GM12878 (cell line): Measurements from ENCODE around the gene ESRP2. TPM values are rescaled to one million over a fixed set of nuclear protein-coding genes. Genes with fewer than 3 reads are reported as not detected.

ENCODE experiments used
- CHD2 ChIP-seq: IDR thresholded peaks from 2 replicates; pipeline ENCODE4 v1.6.1; 2011; ENCODE audit warnings: low read depth, low read length, improper control_type of control experiment, borderline replicate concordance
- DPF2 ChIP-seq: fragments of 450-650 bp; IDR thresholded peaks from 2 replicates; pipeline ENCODE4 v1.6.1; 2017; ENCODE audit warnings: mild to moderate bottlenecking
- EED ChIP-seq: sonication (generic); IDR thresholded peaks from 2 replicates; pipeline ENCODE4 v1.6.1; 2016; ENCODE audit warnings: antibody characterized with exemption, low read depth
- GATAD2B ChIP-seq: fragments of 450-650 bp; conservative IDR thresholded peaks from 2 replicates; pipeline ENCODE4 v1.6.1; 2017; ENCODE audit warnings: low read depth, mild to moderate bottlenecking, moderate library complexity
- MYB ChIP-seq: fragments of 150-350 bp; IDR thresholded peaks from 2 replicates; pipeline ENCODE4 v1.6.1; 2014; ENCODE audit warnings: mild to moderate bottlenecking, low read depth, low read length, borderline replicate concordance
- NFYB ChIP-seq: IDR thresholded peaks from 2 replicates; pipeline ENCODE4 v1.6.1; 2011; ENCODE audit warnings: low read depth, mild to moderate bottlenecking, low read length, improper control_type of control experiment, moderate library complexity; ENCODE audit not compliant: insufficient read depth
- POLR2AphosphoS5 ChIP-seq: IDR thresholded peaks from 2 replicates; pipeline ENCODE4 v1.6.1; 2011; ENCODE audit warnings: mild to moderate bottlenecking, low read length, inconsistent platforms
- RCOR1 ChIP-seq: conservative IDR thresholded peaks from 2 replicates; pipeline ENCODE4 v1.6.1; 2012; ENCODE audit warnings: low read depth, low read length, improper control_type of control experiment
- SIN3A ChIP-seq: IDR thresholded peaks from 2 replicates; pipeline ENCODE4 v1.6.1; 2012; ENCODE audit warnings: low read depth, low read length, improper control_type of control experiment
- SMAD1 ChIP-seq: fragments of 450-650 bp; IDR thresholded peaks from 2 replicates; pipeline ENCODE4 v1.6.1; 2018; ENCODE audit warnings: mild to moderate bottlenecking, low read depth; ENCODE audit not compliant: partially characterized antibody
- USF1 ChIP-seq: IDR thresholded peaks from 2 replicates; pipeline ENCODE4 v1.6.1; 2011; ENCODE audit warnings: borderline replicate concordance, low read depth, mild to moderate bottlenecking, moderate library complexity, mixed read lengths, low read length; ENCODE audit not compliant: insufficient read depth; ENCODE audit errors: extremely low read length
- USF2 ChIP-seq: IDR thresholded peaks from 2 replicates; pipeline ENCODE4 v1.6.1; 2011; ENCODE audit warnings: low read depth, low read length, improper control_type of control experiment, borderline replicate concordance
- polyA plus RNA-seq, 11 experiments: library from polyadenylated mRNA; depleted of rRNA in 4 of 11; unstranded in 6 of 11; stranded (reverse) in 5 of 11; fragments of >200 nt; fragmentation: Nextera tagmentation in 4 of 11; fragmentation: Illumina TruSeq in 1 of 11; extraction: Ambion mirVana in 4 of 11; extraction: Trizol in 1 of 11; gene quantifications; 1 replicate in 1 of 11; 2 replicates in 10 of 11; pipeline versions ENCODE4 v1.2.1 to v1.2.3, GENCODE V29; 2011 to 2016; ENCODE audit warnings: inconsistent platforms in 2 of 11, missing spikeins in 2 of 11, low read depth in 1 of 11
- total RNA-seq, 4 experiments: library from RNA; depleted of rRNA in 3 of 4; stranded (reverse); fragments of >200 nt in 3 of 4; fragmentation: Illumina TruSeq in 1 of 4; extraction: Trizol in 1 of 4; gene quantifications; 2 replicates each; pipeline versions ENCODE4 v1.2.1 to v1.2.3, GENCODE V29; 2013 to 2021
- TF ChIP-seq, protein P1 (sequence below): fragments of 450-650 bp; formaldehyde crosslinking; IDR thresholded peaks from 2 replicates; pipeline ENCODE4 v1.5.0; 2022; ENCODE audit warnings: mild to moderate bottlenecking, missing genetic modification characterization
- TF ChIP-seq, protein P2 (sequence below): fragments of 450-650 bp; conservative IDR thresholded peaks from 2 replicates; pipeline ENCODE4 v1.6.1; 2017; ENCODE audit warnings: mild to moderate bottlenecking, moderate library complexity
- TF ChIP-seq, protein P3 (sequence below): fragments of 450-650 bp; IDR thresholded peaks from 2 replicates; pipeline ENCODE4 v1.6.1; 2018; ENCODE audit warnings: borderline replicate concordance, mild to moderate bottlenecking; ENCODE audit not compliant: partially characterized antibody
- TF ChIP-seq, protein P4 (sequence below): fragments of 450-650 bp; IDR thresholded peaks from 2 replicates; pipeline ENCODE4 v1.6.1; 2014; ENCODE audit warnings: mild to moderate bottlenecking

ESRP2 gene
- total and polyA plus RNA-seq, 10 of the 15 experiments (the other 5 are each of a cell fraction or from before 2014, with no cell fraction given), result 0.04 to 0.64 (median 0.08) TPM; not detected in 3

GRCh38 chr16:68237243-68238028, 1.5 kb upstream of the ESRP2 start (continued):
- no peak for TF ChIP-seq SMAD1
- TF ChIP-seq MYB, result no peak
- TF ChIP-seq, protein P1, sequence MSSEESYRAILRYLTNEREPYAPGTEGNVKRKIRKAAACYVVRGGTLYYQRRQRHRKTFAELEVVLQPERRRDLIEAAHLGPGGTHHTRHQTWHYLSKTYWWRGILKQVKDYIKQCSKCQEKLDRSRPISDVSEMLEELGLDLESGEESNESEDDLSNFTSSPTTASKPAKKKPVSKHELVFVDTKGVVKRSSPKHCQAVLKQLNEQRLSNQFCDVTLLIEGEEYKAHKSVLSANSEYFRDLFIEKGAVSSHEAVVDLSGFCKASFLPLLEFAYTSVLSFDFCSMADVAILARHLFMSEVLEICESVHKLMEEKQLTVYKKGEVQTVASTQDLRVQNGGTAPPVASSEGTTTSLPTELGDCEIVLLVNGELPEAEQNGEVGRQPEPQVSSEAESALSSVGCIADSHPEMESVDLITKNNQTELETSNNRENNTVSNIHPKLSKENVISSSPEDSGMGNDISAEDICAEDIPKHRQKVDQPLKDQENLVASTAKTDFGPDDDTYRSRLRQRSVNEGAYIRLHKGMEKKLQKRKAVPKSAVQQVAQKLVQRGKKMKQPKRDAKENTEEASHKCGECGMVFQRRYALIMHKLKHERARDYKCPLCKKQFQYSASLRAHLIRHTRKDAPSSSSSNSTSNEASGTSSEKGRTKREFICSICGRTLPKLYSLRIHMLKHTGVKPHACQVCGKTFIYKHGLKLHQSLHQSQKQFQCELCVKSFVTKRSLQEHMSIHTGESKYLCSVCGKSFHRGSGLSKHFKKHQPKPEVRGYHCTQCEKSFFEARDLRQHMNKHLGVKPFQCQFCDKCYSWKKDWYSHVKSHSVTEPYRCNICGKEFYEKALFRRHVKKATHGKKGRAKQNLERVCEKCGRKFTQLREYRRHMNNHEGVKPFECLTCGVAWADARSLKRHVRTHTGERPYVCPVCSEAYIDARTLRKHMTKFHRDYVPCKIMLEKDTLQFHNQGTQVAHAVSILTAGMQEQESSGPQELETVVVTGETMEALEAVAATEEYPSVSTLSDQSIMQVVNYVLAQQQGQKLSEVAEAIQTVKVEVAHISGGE, result no peak
- no peak for TF ChIP-seq GATAD2B
- peak; percentile 22 for TF ChIP-seq EED
- 0 out of 2 replicates have a peak, but pooled peaks have one; percentile 57 for TF ChIP-seq DPF2
- no peak for TF ChIP-seq RCOR1
- TF ChIP-seq USF1, result no peak
- no peak for TF ChIP-seq USF2
- TF ChIP-seq, protein P2, sequence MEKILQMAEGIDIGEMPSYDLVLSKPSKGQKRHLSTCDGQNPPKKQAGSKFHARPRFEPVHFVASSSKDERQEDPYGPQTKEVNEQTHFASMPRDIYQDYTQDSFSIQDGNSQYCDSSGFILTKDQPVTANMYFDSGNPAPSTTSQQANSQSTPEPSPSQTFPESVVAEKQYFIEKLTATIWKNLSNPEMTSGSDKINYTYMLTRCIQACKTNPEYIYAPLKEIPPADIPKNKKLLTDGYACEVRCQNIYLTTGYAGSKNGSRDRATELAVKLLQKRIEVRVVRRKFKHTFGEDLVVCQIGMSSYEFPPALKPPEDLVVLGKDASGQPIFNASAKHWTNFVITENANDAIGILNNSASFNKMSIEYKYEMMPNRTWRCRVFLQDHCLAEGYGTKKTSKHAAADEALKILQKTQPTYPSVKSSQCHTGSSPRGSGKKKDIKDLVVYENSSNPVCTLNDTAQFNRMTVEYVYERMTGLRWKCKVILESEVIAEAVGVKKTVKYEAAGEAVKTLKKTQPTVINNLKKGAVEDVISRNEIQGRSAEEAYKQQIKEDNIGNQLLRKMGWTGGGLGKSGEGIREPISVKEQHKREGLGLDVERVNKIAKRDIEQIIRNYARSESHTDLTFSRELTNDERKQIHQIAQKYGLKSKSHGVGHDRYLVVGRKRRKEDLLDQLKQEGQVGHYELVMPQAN, result 0 out of 2 replicates have a peak, but pooled peaks have one; percentile 27
- 0 out of 2 replicates have a peak, but pooled peaks have one; percentile 7 for TF ChIP-seq SIN3A
- peak; percentile 63; the same call in 1 of the 2 replicates for TF ChIP-seq CHD2
- peak; percentile 57 for TF ChIP-seq POLR2AphosphoS5
- TF ChIP-seq NFYB, result peak; percentile 55; the same call in 1 of the 2 replicates
- TF ChIP-seq, protein P3, sequence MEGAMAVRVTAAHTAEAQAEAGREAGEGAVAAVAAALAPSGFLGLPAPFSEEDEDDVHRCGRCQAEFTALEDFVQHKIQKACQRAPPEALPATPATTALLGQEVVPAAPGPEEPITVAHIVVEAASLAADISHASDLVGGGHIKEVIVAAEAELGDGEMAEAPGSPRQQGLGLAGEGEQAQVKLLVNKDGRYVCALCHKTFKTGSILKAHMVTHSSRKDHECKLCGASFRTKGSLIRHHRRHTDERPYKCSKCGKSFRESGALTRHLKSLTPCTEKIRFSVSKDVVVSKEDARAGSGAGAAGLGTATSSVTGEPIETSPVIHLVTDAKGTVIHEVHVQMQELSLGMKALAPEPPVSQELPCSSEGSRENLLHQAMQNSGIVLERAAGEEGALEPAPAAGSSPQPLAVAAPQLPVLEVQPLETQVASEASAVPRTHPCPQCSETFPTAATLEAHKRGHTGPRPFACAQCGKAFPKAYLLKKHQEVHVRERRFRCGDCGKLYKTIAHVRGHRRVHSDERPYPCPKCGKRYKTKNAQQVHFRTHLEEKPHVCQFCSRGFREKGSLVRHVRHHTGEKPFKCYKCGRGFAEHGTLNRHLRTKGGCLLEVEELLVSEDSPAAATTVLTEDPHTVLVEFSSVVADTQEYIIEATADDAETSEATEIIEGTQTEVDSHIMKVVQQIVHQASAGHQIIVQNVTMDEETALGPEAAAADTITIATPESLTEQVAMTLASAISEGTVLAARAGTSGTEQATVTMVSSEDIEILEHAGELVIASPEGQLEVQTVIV, result no peak
- TF ChIP-seq, protein P4, sequence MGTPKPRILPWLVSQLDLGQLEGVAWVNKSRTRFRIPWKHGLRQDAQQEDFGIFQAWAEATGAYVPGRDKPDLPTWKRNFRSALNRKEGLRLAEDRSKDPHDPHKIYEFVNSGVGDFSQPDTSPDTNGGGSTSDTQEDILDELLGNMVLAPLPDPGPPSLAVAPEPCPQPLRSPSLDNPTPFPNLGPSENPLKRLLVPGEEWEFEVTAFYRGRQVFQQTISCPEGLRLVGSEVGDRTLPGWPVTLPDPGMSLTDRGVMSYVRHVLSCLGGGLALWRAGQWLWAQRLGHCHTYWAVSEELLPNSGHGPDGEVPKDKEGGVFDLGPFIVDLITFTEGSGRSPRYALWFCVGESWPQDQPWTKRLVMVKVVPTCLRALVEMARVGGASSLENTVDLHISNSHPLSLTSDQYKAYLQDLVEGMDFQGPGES, result no peak
